Gastrocnemius medialis (tissue), 4 donors: ENCODE results near the gene ZDHHC22.

Source experiments
- CTCF ChIP-seq, 5 experiments: fragments of 450-650 bp in 3 of 5; fragments of 200-600 bp in 2 of 5; sonication (generic) in 2 of 5; IDR thresholded peaks in 4 of 5; conservative IDR thresholded peaks in 1 of 5; 1 replicate in 4 of 5; 2 replicates in 1 of 5; pipeline ENCODE4 v1.5.1; 2016 to 2019; ENCODE audit warnings: antibody characterized with exemption in 5 of 5, mild to moderate bottlenecking in 3 of 5, moderate library complexity in 3 of 5
- POLR2A ChIP-seq, 2 donors: fragments of 450-650 bp; IDR thresholded peaks; one replicate each; pipeline ENCODE4 v1.6.1; 2017; ENCODE audit warnings: antibody characterized with exemption in 2 of 2, mild to moderate bottlenecking in 2 of 2, moderate library complexity in 2 of 2

DNA sequence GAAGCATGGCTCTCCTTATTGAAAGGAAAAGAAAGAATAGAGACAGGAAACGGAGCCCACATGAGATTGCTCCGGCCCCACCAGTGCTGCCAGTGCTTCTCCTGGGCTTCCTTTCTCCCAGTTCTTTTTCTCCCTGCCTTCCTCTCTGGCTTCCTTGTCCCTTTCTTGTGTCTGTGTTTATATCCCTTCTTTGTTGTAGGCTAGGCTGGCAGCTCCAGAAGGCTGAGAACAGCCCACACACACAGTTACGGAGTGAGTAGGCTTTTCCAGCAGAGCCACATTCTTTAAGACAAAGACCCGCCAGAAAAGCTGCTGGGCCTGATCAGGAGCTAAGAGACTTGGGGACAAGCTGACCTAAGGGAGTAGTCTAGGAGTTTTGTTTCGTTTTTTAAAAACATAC lies 30.6 kb downstream of the ZDHHC22 start:
- TF ChIP-seq CTCF (IDR thresholded peaks at IDR 0.05 in 4 of 5, conservative IDR thresholded peaks at IDR 0.05 in 1 of 5), result no peak
- TF ChIP-seq POLR2A (IDR thresholded peaks at IDR 0.05), result no peak
